Mammary epithelial cell (primary cell): ENCODE data around the gene DAGLB.

ENCODE experiments used
- EZH2 ChIP-seq: IDR thresholded peaks from 2 replicates; pipeline ENCODE4 v1.6.1; 2012; ENCODE audit warnings: low read length, inconsistent platforms, borderline replicate concordance
- TF ChIP-seq, protein P1 (sequence below), 2 donors: IDR thresholded peaks in 1 of 2; conservative IDR thresholded peaks in 1 of 2; 2 replicates each; pipeline ENCODE4 v1.5.1; 2011 to 2012; ENCODE audit warnings: inconsistent platforms in 2 of 2, low read length in 2 of 2, mild to moderate bottlenecking in 2 of 2, control low read depth in 1 of 2, low read depth in 1 of 2; ENCODE audit not compliant: insufficient read depth in 1 of 2; ENCODE audit errors: extremely low read depth in 1 of 2

DNA sequence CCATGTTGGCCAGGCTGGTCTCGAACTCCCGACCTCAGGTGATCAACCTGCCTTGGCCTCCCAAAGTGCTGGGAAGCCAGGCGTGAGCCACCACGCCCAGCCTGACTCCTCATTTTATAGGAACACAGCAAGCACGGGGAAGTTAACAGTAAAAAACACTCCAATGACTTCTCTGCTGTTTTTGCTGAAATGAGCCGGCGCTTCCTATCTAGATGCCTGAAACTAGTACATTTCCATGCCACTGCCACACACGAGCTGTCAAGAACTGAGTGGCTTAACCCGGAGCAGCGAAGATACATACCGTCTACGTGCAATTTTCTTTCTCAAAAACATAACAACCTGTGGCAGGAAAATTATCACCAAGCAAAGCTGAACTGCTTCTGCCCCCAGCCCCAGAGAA is 16.8 kb downstream of the DAGLB start:
- TF ChIP-seq, protein P1, sequence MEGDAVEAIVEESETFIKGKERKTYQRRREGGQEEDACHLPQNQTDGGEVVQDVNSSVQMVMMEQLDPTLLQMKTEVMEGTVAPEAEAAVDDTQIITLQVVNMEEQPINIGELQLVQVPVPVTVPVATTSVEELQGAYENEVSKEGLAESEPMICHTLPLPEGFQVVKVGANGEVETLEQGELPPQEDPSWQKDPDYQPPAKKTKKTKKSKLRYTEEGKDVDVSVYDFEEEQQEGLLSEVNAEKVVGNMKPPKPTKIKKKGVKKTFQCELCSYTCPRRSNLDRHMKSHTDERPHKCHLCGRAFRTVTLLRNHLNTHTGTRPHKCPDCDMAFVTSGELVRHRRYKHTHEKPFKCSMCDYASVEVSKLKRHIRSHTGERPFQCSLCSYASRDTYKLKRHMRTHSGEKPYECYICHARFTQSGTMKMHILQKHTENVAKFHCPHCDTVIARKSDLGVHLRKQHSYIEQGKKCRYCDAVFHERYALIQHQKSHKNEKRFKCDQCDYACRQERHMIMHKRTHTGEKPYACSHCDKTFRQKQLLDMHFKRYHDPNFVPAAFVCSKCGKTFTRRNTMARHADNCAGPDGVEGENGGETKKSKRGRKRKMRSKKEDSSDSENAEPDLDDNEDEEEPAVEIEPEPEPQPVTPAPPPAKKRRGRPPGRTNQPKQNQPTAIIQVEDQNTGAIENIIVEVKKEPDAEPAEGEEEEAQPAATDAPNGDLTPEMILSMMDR (conservative IDR thresholded peaks at IDR 0.05 in 1 of 2, IDR thresholded peaks at IDR 0.05 in 1 of 2; ENCODE audit: extremely low read depth in 1 of 2, insufficient read depth in 1 of 2, low read depth in 1 of 2, low read length in 2 of 2), result no peak
- TF ChIP-seq EZH2, result no peak
